HG02678 (cell line): ENCODE data around the gene TUBB3.
"Not testable (repeated sequence)": the region's sequence is repeated elsewhere in the genome, so short reads cannot be mapped to it uniquely, and the experiment has no call there.

ENCODE experiments used
- ATAC-seq: cut with Tn5 transposase; IDR thresholded peaks from one replicate; pipeline ENCODE4 v1.9.1; 2021; ENCODE audit warnings: mild to moderate bottlenecking, moderate library complexity; ENCODE audit not compliant: unreplicated experiment

Gene TUBB3

DNA sequence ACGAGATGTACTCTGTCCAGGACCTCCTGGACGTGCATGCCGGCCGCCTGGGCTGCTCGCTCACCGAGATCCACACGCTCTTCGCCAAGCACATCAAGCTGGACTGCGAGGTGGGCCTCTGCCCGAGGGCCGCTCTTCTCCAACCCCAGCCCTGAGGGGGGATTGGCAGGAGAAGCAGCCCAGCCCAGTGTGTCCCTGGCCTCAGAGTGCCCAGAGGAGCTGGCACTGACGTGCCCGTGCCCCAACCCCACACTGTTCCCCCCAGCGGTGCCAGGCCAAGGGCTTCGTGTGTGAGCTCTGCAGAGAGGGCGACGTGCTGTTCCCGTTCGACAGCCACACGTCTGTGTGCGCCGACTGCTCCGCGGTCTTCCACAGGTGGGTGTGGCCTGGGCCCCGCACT is 41.1 kb downstream of the TUBB3 start:
- ATAC-seq, result no peak

DNA sequence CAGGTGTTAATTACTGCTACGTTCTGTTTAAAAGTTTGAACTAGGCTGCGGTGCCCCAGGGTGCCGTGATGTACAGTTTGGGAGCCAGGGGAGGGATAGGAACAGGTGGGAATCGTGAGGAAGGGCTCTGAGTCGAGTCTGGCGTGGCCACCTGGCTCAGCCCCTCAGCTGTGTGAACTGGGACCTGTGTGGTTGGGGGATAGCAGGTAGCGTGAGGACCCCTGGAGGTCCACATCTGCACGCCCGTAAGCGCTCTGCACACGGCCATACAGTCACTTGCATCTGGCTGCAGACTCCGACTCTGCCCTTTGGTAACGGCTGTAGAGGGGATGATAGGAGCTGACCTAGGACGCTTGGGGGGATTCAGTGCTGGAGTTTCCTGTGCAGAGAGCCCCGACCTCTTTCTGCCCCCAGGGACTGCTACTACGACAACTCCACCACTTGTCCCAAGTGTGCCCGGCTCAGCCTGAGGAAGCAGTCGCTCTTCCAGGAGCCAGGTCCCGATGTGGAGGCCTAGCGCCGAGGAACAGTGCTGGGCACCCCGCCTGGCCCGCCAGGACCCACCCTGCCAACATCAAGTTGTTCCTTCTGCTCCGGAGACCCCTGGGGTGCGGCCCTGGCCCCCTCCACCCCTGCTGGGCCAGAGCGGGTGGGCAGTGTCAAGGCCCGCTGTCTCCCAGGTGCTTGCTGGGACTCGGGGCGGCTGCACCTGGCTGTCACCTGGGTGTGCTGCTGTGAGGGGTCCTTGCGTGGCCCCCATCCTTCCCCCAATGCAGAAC is 42.5 kb downstream of the TUBB3 start:
- no peak for ATAC-seq

DNA sequence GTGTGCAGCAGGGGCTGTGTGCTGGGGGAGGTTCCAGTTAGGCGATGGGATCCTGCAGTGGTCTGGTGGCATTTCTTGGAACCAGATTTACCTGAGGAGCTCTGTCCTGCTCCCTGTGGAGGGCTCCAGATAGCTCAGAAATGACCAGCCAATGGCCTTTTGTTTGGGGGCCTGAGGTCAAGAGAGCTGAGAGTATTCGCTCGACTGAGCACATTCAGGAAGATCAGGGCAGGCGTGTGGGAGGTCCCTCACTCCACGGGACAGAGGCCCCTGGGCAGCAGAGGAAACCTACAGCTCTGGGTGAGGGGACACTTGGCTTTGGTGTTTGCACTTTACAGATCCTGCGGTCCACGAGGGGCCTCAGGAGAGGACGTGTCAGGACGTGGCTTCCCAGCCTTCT is 43.6 kb downstream of the TUBB3 start:
- no peak for ATAC-seq

DNA sequence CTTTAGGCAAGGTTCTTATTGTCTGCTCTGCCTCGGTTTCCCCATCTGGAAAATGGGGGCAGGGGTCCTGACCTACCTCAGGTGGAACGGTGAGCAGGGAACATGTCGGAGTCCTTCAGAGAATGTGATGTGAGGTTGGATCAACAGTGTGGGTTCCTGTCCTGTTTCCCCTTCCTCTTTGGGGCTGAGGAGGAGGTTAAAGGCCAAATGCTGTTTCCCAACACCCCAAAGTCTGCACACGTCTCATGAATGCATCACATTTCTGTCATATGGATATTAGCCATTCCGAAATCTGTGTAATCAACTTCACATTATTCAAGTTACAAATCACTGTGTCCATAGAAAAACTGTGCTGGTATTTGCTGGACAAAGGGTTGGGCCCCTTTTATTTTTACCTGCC is 44.3 kb downstream of the TUBB3 start:
- not testable (repeated sequence) for ATAC-seq

DNA sequence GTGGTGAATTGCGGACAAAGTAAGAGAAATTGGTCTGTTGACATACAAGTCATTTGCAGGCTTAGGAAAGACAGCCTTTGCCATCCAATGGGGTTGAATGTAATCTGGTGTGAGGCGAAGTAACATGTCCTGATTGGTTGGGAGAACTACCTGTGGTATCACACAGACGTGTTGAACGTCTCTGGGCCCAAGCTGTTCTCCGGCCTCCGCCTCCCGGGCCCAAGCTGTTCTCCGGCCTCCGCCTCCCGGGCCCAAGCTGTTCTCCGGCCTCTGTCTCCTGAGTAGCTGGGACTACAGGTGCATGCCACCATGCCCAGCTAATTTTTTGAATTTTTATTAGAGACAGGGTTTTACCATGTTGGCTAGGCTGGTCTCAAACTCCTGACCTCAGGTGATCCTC is 44.9 kb downstream of the TUBB3 start:
- not testable (repeated sequence) for ATAC-seq

DNA sequence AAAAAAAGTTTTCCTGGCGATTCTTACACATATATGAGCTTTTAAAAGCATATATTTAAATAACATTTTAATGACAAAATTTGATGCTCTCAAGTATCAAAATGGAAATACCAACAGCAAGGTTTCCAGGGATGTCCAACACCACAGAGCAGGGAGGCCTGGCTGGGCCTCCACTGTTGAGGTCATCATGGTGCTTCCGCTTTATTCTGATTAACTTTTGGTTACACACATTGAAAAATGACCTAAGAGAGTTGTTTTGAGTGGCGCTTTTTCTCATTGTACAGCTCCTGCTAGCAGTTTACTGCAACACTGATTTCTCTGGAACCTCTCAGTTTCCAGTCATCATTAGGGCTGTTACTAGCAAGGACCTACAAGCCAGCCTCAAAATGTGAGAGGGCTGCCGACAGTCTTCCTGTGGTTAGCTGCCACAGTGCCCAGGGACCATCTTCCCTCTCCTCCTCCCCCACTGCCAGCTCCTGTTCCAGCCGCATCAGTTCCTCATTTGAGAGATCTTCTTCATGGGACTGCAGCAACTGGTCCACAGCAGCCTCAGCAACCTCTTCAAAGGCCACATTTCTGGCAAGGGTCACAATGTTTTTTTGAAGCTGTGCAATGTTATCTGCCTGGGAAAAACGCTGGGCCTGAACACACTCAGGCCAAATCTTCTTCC is 46.7 kb downstream of the TUBB3 start:
- ATAC-seq, result no peak

DNA sequence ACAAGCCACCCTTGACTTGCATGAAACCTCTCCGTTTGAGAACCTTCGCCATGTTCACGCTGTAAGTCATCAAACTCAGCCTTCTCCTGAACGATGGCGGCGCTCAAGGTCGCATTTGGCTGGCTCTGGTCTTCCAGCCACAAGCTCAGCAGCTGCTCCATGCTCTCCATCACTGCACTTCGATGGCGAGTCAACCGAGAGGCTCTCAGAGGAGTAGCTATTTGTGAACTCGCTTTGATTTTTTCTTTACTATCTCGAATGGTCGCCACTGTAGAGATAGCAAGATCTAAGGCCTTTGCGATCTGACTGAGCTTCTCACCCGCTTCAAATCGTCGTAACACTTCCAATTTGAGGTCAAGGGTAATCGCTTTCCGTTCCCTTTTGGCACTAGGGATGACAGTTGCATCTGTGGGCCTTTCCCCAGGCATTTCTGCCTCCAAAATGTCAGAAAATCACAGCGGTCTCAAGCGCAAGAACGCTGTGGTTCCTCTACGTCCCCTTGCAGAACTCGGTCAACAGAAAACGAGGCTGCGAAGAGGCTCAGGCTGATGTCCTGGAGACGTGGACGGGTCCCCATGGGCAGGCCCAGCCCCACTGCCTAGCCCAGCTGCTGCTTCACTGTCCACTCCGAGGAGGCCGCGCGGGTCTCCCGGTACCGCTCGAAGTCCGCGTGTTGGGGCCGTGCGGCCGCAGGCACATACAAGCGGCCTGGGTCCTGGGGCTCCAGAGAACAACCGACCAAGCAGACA is 48.5 kb downstream of the TUBB3 start:
- peak; percentile 3 for ATAC-seq

DNA sequence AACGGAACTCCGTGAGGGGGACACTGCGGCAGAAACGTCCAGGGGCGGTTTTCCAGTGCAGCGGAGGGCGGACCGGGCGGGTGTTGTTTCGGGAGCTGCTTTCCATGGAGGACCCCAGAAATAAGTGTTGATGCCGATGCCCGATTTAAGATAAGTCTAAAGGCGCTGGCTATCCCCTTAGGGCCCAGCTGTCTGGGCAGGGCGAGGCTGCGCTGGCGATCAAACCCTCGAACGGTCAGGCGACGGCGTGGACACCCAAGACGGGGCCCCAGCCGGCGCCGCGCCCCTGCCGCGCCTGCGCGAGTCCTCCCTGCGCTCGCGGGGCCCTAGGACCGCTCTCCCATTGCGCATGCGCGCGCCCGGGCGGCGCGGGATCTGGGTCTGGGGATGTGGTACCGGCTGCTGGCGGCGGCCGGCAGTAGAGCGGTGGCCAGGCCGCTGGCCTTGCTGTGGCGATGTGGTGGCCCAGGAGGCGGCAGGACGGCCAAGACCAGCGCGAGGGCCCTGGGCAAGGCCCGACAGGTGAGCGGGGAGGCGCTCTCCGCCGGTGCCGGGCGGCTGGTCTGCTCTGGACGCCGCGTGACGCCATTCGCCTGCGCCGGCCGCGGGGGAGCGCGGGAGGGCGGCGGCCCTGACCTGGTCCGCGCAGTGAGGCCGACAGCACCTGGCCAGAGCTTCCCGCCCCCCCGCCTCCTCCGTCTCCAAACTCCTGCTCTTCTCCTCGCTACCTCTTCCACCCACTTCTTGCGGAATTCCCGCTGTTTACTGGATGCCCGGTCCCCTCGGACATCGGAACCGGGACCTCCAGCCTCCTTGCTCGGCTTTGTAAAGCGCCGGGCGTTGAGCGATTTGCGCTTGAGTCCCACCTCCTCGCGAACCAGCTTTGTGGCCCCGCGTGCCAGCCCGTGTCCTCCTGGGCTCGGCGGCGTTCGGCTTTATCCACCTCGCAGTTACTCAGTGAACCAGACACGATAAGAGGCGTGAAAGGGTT is 49.4 kb downstream of the TUBB3 start:
- peak; percentile 88 for ATAC-seq

DNA sequence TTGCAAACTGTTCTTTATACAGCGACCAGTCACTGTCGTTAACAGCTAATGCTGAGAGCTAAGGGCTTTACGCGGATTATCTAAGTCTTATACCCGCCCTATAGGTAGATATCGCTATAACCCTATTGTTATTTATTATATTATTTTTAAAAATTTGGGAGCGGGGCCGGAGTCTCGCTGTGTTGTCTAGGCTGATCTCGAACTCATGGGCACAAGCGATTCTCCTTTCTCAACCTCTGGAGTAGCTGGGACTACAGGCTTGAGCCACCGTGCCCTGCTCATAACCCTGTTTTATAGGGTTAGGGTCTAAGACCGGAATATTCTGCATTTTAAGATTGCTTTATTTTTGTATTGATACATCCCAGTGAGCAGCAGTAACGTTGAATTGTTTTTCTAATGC is 50.1 kb downstream of the TUBB3 start:
- ATAC-seq, result no peak

DNA sequence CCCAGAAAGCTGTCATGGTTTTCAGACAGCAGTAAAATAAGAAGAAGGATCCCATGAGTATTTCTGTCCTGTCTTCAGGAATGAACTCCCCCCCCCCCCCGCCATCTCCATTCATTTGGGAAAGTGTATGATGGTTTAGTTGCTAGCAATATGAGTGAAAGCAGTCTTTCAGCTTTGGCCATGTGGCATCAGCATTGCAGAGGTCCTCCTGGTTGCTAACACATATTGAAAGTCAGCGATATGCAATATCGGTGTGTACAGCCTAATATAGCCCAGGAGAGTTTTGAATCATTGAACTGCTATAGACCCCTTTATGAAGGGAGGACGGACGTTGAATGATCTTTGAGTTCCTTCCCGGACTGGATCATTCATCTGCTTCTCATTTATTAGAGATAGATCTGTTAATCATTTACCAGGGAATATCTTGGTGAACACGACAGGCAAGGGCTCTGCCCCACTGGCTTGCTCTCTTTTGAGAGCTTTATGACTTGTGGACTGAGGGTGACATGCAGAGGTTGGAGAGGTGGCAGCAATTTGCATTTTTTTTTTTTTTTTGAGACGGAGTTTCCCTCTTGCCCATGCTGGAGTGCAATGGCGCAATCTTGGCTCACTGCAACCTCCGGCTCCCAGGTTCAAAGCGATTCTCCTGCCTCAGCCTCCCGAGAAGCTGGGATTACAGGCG is 50.7 kb downstream of the TUBB3 start:
- ATAC-seq, result no peak

DNA sequence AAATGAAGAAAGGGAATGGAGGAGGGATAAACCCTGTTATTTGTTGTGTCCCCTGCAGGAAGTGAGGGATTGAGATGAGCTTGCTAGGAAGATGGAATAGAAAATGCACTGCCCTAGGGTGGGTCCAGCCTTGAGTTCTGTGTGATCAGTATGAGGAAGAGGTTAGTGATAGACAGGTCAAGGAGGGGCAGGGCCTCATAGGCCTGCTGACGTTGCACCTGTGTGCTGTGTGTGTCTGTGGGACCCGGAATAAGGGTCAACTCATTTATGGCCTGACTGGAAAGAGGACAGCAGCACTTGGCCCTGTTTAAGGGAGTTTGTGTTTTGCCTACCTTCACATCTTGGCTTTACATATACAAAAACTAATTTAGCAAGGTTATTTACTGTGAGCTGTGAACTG is 51.7 kb downstream of the TUBB3 start:
- ATAC-seq, result no peak

DNA sequence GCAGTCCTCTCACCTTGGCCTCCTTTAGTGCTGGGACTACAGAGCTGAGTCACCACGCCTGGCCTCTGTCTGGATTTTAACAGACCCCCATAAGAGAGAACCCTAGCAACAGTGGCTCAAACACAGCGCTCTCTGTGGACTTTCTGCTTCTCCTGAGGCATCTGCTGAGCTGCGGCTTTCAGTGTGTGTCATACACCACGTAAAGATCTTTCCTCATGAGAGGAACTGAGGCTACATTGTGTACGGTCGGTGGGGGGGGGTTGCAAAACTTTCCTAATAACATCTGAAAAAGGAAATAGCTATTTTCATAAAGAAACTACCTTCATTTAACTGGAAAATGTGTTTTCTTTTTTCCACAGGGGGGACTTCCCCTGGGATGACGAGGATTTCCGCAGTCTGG is 58.3 kb downstream of the TUBB3 start:
- ATAC-seq, result no peak

DNA sequence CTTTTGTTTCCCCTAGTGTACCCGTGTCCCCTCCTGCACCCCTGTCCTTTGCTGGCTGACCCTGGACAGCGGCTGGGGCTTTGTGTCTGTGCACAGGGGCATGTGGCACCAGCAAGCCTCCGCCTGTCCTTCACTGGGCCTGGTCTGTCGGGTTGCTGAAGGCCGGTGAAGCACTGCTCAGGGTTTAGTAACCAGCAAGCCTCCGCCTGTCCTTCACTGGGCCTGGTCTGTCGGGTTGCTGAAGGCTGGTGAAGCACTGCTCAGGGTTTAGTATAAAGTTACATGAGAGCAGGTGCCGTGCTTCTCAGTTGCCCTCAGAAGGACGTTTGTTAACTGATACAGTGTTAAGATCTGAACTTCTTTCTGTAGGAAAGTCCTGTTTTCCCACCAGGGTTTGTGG is 59.2 kb downstream of the TUBB3 start:
- no peak for ATAC-seq

DNA sequence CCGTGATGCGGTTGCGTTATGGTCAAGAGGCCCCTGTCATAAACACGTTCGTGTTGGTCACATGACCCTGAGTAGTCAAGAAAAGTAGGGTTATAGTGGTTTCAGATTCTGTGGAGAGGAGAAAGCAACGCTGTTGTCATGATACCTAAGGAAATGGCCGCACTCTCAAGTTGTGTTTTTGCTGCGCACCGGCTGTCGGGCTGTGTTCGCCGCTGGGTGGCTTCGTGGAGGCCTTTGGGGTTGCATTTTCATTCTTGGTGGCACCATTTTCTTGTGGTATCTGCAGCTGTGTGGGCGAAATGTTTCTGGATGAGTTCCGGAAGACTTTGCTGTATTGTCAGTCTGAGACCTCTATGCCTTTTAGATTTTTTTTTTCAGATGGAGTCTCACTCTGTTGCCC is 60.4 kb downstream of the TUBB3 start:
- no peak for ATAC-seq

DNA sequence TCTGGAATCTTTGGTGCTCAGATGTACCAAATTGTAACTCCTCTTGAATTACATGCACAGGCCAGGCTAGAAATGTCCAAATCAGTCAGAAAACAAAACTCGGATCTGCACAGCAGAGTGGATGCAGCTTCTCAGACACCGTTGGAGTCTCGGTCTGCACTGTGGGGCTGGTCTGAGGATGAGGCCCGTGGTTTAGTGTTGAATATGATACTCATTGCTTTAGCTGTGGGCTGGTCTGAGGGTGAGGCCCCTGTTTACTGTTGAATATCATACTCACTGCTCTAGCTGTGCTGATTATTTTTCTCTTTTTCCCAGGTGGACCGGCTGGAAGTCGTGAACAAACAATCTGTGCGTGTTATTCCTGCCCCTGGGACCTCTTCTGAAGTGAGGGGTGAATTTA is 61.1 kb downstream of the TUBB3 start:
- ATAC-seq, result no peak

DNA sequence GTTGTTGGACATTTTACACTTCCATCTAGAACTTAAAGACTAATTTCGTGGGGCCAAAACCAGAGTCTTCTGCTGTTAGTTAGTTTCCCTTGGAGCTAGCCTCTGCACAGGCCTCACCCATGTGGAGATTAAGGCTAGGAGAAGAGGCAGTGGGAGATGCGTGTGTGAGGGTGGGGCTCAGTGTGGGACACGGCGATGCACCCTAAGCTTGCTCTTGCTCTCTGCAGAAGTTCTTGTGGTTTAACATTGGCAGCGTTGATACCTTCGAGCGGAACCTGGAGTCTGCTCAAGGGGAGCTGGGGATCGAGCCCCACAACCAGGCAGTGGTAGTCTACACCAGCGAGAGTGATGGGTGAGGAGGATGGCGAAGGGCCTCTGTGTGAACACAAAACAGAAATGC is 62.1 kb downstream of the TUBB3 start:
- ATAC-seq, result no peak
